ENCODE measurements around the gene GTPBP3. TPM values are rescaled to one million over a fixed set of nuclear protein-coding genes. Genes with fewer than 3 reads are reported as not detected.

GTPBP3 gene
- total RNA-seq, 2 donors from 2014 or later: 48.7 to 55.7 TPM

DNA sequence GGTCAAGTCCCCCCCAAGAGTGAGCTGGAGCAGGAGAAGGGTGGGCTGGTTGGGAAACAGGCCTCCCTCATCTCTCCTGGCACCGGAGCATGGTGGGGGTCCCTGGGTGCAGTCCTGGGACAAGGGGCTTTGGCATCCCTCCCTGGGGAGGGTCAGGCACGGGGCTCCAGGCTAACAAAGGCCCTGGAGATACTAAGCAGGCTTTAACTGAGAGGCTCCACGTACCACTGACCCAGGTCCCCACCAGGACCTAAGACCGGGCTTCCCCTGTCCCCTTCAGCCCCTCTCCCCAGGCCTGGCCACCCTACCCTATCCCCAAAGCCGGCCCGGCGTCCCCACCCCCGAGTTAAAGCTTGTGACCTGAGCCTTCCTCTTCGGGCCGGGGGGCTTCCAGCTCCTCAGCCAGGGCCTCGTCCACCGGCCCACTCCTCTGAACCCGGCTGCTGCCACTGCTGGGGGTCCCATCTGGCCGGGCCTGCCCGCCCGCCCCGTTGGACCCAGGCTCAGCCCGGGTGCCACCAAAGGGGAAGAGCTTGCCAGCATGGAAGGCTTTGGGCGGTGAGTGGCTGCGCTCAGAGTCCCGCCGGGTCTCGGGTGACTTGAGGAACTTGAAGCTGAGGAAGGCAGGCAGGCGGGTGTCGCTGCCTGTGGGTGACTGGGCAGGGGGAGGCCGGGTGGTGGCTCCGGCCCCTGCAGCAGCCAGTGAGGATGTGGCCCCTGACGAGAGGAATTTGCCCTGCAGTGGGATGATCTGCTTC, 12.8 kb upstream of the GTPBP3 start:
- Mint-ChIP-seq H3K9me3 (no peaks in the 10 kb centered on the region), H3K27me3 (ENCODE audit: insufficient read depth) (peaks cover 8% of the 10 kb centered on the region), H3K4me3 (no peak overlapping the region), H3K36me3 (ENCODE audit: low read depth) (peaks cover 23% of the 10 kb centered on the region), H3K4me1 (peaks cover 1% of the 10 kb centered on the region), H3K27ac (no peak overlapping the region)
- DNase-seq: peak; percentile 44
- H3K27ac ChIP-seq (ENCODE audit: low read depth, low read length): no peak overlapping the region
- TF ChIP-seq, protein P1, sequence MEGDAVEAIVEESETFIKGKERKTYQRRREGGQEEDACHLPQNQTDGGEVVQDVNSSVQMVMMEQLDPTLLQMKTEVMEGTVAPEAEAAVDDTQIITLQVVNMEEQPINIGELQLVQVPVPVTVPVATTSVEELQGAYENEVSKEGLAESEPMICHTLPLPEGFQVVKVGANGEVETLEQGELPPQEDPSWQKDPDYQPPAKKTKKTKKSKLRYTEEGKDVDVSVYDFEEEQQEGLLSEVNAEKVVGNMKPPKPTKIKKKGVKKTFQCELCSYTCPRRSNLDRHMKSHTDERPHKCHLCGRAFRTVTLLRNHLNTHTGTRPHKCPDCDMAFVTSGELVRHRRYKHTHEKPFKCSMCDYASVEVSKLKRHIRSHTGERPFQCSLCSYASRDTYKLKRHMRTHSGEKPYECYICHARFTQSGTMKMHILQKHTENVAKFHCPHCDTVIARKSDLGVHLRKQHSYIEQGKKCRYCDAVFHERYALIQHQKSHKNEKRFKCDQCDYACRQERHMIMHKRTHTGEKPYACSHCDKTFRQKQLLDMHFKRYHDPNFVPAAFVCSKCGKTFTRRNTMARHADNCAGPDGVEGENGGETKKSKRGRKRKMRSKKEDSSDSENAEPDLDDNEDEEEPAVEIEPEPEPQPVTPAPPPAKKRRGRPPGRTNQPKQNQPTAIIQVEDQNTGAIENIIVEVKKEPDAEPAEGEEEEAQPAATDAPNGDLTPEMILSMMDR (conservative IDR thresholded peaks at IDR 0.05): no peak
- 93% methylated on average over 16 to 28 of the region's 28 CpGs for WGBS, 2 experiments (ENCODE audit: insufficient coverage in 1 of 2, insufficient read length in 1 of 2)
- H3K27me3 ChIP-seq (ENCODE audit: control insufficient read depth, insufficient read depth, low read length, poor library complexity, severe bottlenecking): no peaks in the 10 kb centered on the region
- H3K9me3 ChIP-seq (ENCODE audit: control insufficient read depth, low read length): no peaks in the 10 kb centered on the region
- no peaks in the 10 kb centered on the region for H3K4me1 ChIP-seq (ENCODE audit: control insufficient read depth, insufficient read depth, low read length)
- H3K4me3 ChIP-seq (ENCODE audit: low read length): no peak overlapping the region
- H3K9ac ChIP-seq (ENCODE audit: extremely low read depth, low read length, poor library complexity, severe bottlenecking): no peak overlapping the region
- H3K36me3 ChIP-seq (ENCODE audit: control insufficient read depth, insufficient read depth, low read length): peaks cover 11% of the 10 kb centered on the region

DNA sequence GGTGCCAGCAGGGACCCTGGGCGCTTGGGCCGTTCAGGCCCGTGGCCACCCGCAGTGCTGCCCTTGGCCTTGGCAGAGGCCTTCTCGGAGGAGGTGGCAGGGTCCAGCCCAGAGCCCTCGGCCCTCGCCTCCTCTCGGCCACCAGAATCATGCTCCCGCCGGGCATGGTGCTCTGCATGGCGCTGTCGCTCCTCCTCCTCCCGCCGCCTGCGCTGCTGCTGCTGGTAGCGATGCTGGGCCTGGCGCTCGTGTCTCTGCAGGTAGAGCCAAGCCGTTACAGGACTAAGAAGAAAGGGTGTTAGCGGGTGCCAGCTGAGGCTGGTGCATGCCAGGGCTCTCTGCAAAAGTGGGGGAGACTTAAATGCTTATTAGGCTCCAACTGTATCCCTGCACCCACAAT, 12.2 kb upstream of the GTPBP3 start:
- peaks cover 14% of the 10 kb centered on the region for H3K27me3 Mint-ChIP-seq (ENCODE audit: insufficient read depth)
- H3K4me1 Mint-ChIP-seq: peaks cover 1% of the 10 kb centered on the region
- WGBS, 2 experiments (ENCODE audit: insufficient coverage in 1 of 2, insufficient read length in 1 of 2): 94 to 96% methylated on average over 15 to 20 of the region's 20 CpGs
- TF ChIP-seq, protein P1 (conservative IDR thresholded peaks at IDR 0.05): no peak
- no peaks in the 10 kb centered on the region for H3K9me3 ChIP-seq (ENCODE audit: control insufficient read depth, low read length)
- no peak for DNase-seq
- no peak overlapping the region for H3K4me3 Mint-ChIP-seq
- no peak overlapping the region for H3K27ac Mint-ChIP-seq
- no peaks in the 10 kb centered on the region for H3K27me3 ChIP-seq (ENCODE audit: control insufficient read depth, insufficient read depth, low read length, poor library complexity, severe bottlenecking)
- H3K27ac ChIP-seq (ENCODE audit: low read depth, low read length): no peak overlapping the region
- H3K4me3 ChIP-seq (ENCODE audit: low read length): no peak overlapping the region
- no peaks in the 10 kb centered on the region for H3K4me1 ChIP-seq (ENCODE audit: control insufficient read depth, insufficient read depth, low read length)
- H3K36me3 ChIP-seq (ENCODE audit: control insufficient read depth, insufficient read depth, low read length): peaks cover 6% of the 10 kb centered on the region
- H3K9ac ChIP-seq (ENCODE audit: extremely low read depth, low read length, poor library complexity, severe bottlenecking): no peak overlapping the region
- no peaks in the 10 kb centered on the region for H3K9me3 Mint-ChIP-seq
- H3K36me3 Mint-ChIP-seq (ENCODE audit: low read depth): peaks cover 17% of the 10 kb centered on the region

DNA sequence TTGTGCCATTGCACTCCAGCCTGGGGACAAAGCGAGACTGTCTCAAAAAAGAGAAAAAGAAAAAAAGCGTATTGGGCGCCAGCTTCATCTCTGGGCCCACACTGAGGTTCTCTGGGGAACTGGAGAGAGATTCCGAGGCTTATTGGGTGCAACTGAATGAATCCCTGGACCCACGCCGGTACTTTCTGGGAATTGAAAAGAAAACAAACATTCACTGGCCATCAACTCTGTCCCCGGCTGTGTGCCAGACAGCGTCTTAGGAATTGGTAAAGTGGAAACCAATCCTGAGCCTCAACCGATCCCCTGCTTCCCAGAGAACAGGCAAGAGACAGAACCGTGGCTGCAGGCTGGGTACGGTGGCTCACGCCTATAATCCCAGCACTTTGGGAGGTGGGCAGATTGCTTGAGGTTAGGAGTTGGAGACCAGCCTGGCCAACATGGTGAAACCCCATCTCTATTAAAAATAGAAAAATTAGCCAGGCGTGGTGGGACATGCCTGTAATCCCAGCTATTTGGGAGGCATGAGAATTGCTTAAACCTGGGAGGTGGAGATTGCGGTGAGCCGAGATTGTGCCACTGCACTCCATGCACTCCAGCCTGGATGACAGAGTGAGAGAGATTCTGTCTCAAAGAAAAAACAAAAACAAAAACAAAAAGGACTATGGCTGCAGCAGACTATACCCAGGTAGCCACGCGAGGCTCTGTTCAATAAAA, 11.3 kb upstream of the GTPBP3 start:
- Histone ChIP-seq H3K27me3 (ENCODE audit: control insufficient read depth, insufficient read depth, low read length, poor library complexity, severe bottlenecking) (no peaks in the 10 kb centered on the region), H3K9ac (ENCODE audit: extremely low read depth, low read length, poor library complexity, severe bottlenecking) (no peak overlapping the region), H3K27ac (ENCODE audit: low read depth, low read length) (no peak overlapping the region), H3K4me3 (ENCODE audit: low read length) (no peak overlapping the region), H3K9me3 (ENCODE audit: control insufficient read depth, low read length) (no peaks in the 10 kb centered on the region), H3K4me1 (ENCODE audit: control insufficient read depth, insufficient read depth, low read length) (no peaks in the 10 kb centered on the region), H3K36me3 (ENCODE audit: control insufficient read depth, insufficient read depth, low read length) (peaks cover 3% of the 10 kb centered on the region)
- peak; percentile 45 for DNase-seq
- Mint-ChIP-seq H3K4me3 (no peak overlapping the region), H3K27me3 (ENCODE audit: insufficient read depth) (peaks cover 22% of the 10 kb centered on the region), H3K36me3 (ENCODE audit: low read depth) (peaks cover 21% of the 10 kb centered on the region), H3K4me1 (peaks cover 1% of the 10 kb centered on the region), H3K27ac (no peak overlapping the region), H3K9me3 (no peaks in the 10 kb centered on the region)
- 91 to 92% methylated on average over 14 to 17 of the region's 17 CpGs for WGBS, 2 experiments (ENCODE audit: insufficient coverage in 1 of 2, insufficient read length in 1 of 2)
- TF ChIP-seq, protein P1 (conservative IDR thresholded peaks at IDR 0.05): no peak

Measured in endodermal cell (in vitro differentiated cells).